ENCODE measurements around the gene PNPLA3.
A peak's percentile ranks its signal among the peaks of the same experiment; 100 is the strongest.

DNA sequence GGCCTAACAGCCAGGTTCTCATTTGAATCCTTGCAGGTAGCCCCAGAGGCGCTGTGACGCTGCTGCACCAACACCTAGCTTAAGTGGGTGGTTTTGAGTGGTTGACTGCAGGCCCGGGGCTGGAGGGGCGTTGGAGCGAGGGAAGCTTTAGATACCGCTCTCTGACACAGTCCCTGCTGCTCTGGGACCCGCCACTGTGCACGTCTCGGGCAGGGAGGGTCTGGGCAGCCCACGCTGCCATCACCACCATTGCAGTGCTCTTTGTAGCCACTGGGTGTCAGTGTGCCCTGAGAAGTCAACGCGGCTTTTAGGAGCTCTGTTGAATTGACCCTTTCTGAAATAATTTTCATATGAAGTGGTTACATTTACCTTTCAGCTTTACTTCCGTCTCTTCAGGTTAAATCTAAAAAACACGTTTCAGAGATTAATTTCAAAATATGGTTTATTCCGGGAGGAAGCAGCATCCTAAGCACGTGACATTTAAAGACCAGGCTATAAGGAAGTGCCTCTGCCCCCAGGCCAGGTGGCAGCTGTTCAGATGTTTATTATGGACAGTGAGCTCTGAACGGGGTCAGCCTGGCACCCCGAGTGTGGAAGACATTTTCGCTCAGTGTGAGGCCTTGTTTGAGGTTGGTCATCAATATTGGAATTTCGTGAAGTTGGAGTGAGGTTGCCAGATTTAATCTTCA, 69.6 kb downstream of the PNPLA3 start:
- TF ChIP-seq POLR2A (IDR thresholded peaks at IDR 0.05) (no peak), CTCF (IDR thresholded peaks at IDR 0.05) (peak; percentile 90 to 98 (median 96))

Data from heart left ventricle (tissue), 13 donors.